ENCODE measurements around the gene GTSE1.

DNA sequence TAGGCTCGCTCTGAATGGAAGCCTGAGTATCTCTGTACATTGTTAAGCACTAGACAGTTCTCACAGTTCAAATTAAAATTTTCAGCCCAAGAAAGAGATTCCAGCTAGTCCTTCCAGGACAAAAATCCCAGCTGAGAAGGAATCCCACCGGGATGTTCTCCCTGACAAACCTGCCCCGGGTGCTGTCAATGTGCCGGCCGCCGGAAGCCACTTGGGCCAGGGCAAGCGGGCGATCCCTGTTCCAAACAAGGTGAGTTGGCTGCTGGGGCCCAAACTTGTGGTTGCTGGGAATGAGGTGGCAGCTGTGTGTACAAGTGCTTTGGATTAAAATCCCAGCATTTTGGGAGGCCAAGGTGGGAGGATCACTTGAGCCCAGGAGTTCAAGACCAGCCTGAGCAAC, 15.4 kb downstream of the GTSE1 start:
- TF ChIP-seq, protein P1, sequence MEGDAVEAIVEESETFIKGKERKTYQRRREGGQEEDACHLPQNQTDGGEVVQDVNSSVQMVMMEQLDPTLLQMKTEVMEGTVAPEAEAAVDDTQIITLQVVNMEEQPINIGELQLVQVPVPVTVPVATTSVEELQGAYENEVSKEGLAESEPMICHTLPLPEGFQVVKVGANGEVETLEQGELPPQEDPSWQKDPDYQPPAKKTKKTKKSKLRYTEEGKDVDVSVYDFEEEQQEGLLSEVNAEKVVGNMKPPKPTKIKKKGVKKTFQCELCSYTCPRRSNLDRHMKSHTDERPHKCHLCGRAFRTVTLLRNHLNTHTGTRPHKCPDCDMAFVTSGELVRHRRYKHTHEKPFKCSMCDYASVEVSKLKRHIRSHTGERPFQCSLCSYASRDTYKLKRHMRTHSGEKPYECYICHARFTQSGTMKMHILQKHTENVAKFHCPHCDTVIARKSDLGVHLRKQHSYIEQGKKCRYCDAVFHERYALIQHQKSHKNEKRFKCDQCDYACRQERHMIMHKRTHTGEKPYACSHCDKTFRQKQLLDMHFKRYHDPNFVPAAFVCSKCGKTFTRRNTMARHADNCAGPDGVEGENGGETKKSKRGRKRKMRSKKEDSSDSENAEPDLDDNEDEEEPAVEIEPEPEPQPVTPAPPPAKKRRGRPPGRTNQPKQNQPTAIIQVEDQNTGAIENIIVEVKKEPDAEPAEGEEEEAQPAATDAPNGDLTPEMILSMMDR (IDR thresholded peaks at IDR 0.05) = no peak
- TF ChIP-seq POLR2A (IDR thresholded peaks at IDR 0.05) = no peak
